GM18520 (cell line): ENCODE measurements around the gene APLF.
"Not testable (repeated sequence)": the region's sequence is repeated elsewhere in the genome, so short reads cannot be mapped to it uniquely, and the experiment has no call there.

Source experiments
- ATAC-seq: cut with Tn5 transposase; IDR thresholded peaks from one replicate; pipeline ENCODE4 v1.9.1; 2021; ENCODE audit not compliant: unreplicated experiment

The APLF gene

DNA sequence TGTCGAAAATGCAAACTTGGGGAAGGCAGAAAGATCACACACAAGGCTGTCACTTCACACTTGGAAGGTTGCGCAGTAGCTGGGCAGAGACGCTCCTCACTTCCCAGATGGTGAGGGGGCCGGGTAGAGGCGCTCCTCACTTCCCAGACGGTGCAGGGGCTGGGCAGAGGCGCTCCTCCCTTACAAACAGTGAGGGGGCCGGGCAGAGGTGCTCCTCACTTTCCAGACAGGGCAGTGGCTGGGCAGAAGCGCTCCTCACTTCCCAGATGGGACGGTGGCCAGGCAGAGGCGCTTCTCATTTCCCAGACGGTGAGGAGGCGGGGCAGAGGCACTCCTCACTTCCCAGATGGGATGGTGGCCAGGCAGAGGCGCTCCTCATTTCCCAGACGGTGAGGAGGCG, 59.6 kb downstream of the APLF start:
- not testable (repeated sequence) for ATAC-seq

DNA sequence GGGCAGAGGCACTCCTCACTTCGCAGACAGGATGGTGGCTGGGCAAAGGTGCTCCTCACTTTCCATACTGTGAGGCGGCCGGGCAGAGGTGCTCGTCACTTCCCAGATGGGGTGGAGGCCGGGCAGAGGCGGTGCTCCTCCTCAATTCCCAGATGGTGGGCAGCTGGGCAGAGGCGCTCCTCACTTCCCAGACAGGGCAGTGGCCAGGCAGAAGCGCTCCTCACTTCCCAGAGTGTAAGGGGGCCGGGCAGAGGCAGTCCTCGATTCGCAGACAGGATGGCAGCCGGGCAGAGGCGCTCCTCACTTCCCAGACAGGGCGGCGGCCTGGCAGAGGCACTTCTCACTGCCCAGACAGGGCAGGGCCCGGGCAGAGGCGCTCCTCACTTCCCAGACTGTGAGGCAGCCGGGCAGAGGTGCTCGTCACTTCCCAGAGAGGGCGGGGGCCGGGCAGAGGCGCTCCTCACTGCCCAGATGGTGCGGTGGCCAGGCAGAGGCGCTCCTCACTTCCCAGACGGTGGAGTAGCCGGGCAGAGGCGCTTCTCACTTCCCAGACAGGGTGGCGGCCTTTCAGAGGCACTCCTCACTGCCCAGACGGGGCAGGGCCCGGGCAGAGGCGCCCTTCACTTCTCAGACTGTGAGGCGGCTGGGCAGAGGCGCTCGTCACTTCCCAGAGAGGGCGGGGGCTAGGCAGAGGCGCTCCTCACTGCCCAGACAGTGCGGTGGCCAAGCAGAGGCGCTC, 60.1 kb downstream of the APLF start:
- ATAC-seq, result not testable (repeated sequence)

DNA sequence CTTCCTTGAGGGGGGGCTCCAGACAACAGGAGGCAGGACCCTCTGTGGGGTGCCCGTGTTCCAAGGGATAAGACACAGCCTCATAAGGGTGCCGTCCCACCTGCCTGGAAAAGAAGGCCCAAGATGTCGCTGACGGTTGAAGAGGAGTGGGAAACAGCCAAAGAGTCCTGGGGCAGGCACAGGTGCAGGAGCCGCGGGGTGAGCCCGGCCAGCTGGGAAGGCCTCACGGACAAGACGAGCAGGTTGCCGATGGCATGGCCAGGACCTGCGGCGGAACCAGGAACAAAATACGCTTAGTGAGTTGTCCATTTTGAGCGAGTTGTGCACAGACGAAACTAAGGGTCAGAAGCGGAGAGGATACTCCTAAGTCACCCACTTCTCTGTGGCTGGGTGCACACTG, 61.8 kb downstream of the APLF start:
- ATAC-seq, result not testable (repeated sequence)

- not testable (repeated sequence) for ATAC-seq
These were observed 62.3 kb downstream of the APLF start for GRCh38 chr2:68529651-68530050.

DNA sequence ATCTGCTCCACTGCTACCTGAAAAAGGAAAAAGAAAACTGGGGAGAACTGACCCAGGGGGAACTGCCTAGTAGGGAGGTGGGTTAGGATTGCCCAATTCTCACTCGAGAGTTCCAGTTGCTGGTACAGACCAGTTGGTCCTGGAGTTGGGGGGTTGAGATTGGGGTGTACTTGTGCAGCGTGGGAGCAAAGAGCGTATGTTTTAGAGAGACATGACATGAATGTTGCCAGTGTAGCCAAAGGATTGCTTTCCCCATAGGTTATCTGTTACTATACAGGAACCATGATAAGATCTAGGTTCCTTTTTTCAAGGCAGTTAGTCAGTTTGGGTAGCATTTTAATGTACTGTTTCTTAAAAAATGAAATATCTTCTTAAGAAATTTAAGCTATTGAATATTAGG, 68.6 kb downstream of the APLF start:
- no peak for ATAC-seq

GRCh38 chr2:68537011-68537410, 69.6 kb downstream of the APLF start:
- ATAC-seq, result no peak

GRCh38 chr2:68537809-68538208, 70.4 kb downstream of the APLF start:
- ATAC-seq, result no peak

- ATAC-seq, result no peak
These were observed 77.4 kb downstream of the APLF start for GRCh38 chr2:68544811-68545210.

DNA sequence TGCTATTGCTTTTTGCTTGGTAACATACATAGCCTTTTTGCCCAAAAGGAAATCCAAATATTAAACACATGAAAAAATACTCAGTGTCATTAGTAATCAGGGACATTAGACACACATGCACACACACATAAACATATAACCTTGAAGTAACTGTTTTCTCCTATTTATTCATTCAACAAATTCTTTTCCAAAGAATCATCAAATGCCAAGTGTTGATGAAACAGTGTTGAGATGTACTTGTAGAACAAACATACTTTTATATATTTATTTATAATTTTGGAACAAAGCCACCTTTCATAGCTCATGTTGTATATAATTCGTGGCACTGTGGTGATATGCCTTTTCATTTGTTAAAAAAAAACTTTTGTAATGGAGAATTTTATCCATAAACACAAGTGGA, 81.0 kb downstream of the APLF start:
- ATAC-seq, result no peak

DNA sequence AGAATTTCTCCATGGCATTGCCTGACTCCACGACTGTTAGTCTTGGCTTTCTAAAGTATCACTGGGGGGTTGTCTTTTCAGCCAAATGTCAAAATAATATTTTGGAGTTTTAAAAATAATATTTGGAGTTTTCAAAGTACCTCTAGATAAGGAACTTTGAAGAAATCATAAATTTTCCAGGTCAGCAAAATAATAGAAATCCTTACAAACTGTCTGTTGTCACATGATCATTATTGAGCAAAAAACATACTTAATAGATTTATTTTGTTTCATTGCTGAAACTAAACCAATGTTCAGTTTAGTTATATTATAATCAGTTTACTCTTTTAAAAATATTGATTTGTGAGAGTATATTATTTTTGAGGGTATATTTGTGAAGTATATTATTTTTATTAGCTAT, 85.7 kb downstream of the APLF start:
- no peak for ATAC-seq

DNA sequence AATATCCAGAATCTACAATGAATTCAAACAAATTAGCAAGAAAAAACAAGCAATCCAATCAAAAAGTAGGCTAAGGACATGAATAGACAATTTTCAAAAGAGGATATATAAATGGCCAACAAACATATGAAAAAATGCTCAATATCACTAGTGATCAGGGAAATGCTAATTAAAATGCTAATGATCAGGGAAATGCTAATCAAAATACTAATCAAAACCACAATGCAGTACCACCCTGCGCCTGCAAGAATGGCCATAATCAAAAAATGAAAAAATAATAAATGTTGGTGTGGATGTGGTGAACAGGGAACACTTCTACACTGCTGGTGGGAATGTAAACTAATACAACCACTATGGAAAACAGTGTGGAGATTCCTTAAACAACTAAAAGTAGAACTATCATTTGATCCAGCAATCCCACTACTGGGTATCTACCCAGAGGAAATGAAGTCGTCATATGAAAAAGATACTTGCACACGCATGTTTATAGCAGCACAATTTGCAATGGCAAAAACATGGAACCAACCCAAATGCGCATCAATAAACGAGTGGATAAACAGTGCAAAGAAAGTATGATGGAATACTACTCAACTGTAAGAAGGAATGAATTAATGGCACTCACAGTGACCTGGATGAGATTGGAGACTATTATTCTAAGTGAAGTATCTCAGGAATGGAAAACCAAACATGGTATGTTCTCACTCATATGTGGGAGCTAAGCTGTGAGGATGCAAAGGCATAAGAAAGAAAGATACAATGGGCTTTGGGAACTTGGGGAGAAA, 88.2 kb downstream of the APLF start:
- not testable (repeated sequence) for ATAC-seq

DNA sequence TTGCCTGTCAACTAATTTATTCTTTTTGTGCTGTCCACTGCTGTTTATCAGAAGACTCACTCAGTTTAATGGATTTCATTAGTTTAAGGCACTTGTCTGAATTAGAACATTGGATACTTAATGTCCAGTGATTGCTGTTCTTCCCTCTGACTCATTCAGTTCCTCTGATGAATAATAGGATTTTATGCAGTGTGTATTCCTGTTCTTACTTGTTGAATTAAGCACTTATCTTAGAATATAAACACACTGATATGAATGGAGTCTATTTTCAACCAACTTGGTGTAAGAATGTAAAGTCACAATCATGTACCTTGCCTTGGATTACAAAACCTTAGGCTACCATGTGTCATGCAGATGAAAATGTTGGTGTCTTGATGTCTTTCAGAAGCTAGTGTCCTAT, 89.0 kb downstream of the APLF start:
- no peak for ATAC-seq

DNA sequence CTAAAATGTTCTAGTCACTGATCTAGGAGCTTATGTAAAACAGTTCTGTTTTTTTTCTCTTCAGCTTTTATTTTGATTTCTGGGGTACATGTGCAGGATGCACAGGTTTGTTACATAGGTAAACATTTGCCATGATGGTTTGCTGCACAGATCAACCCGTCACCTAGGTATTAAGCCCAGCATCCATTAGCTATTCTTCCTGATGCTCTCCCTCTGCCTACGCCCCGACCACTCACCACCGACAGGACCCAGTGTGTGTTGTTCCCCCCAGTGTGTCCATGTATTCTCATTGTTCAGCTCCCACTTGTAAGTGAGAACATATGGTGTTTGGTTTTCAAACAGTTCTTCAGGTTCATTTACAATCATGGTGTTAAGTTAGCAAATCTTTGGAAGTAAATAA, 91.2 kb downstream of the APLF start:
- no peak for ATAC-seq

GRCh38 chr2:68559692-68560091, 92.3 kb downstream of the APLF start:
- no peak for ATAC-seq

GRCh38 chr2:68560545-68560944, 93.2 kb downstream of the APLF start:
- no peak for ATAC-seq

GRCh38 chr2:68561372-68561771, 94.0 kb downstream of the APLF start:
- no peak for ATAC-seq

DNA sequence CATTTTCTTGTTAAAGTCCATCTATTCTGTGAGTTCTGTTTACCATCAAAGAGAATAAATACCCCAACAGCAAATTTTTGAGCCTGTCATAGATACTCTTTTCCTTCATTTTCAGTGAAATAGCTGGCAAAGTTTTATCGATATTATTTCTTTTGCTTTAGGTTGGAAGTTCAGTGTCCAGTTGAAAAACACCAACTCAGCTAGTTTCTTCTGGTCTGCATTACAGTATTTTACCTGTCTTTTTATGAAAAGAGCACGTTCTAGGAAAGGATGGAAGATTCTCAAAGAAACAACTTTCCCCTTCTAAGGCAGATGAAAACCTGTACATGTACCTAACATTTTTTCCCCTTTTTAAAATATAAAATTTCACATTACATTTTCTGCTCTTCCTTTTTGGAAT, 95.5 kb downstream of the APLF start:
- ATAC-seq, result no peak

- no peak for ATAC-seq
These were observed 97.0 kb downstream of the APLF start for GRCh38 chr2:68564426-68564825.

- no peak for ATAC-seq
These were observed 97.9 kb downstream of the APLF start for GRCh38 chr2:68565273-68565672.

DNA sequence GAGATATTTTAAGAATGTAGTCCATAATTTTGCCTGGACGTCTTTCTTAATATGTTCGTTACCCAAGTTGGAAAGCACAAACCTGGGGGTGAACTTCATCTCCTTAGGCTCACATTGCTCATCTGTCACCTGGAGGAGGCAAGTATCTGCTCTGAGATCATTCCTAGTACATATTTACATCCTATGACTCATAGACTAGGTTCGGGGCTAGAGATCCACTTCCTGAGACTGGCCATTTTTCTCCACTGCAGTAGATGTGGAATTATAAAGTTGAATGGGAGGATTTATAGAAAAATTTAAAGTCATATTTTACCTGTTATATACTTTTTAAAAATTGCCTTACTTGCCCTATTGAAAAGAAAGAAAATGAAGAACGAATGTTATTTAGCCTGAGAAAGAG, 98.5 kb downstream of the APLF start:
- no peak for ATAC-seq

GRCh38 chr2:68566362-68566761, 99.0 kb downstream of the APLF start:
- ATAC-seq, result no peak

- ATAC-seq, result no peak
These were observed 100.7 kb downstream of the APLF start for GRCh38 chr2:68568116-68568515.

DNA sequence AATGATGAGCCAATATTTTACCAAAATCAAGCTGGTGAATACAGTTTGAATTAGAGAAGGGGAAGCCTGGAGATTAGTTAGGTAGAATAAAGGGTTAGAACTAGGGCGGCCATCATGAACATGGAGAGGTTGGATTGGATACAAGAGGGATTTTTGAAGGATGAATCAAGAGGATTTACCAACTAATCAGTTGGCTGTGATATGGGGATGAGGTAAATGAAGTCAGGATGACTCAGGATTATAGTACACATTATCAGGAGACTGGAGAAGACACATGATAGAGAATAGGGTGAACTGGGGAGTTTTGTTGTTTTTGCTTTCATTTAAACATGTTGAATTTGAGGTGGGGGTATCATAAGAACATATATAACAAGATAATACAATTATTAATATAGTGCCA, 102.2 kb downstream of the APLF start:
- ATAC-seq, result no peak
